Epithelial cell of esophagus (primary cell): ENCODE measurements around the gene SMC4.

Source experiments
- DNase-seq: peaks from one replicate; pipeline ENCODE4 v3.0.0; 2010; ENCODE audit warnings: low read depth
- H3K4me3 ChIP-seq: 2 replicates; pipeline ENCODE4 v1.5.1; 2011; ENCODE audit warnings: mild to moderate bottlenecking, low read length, control low read depth
- CTCF ChIP-seq: IDR thresholded peaks from 2 replicates; pipeline ENCODE4 v1.5.1; 2011; ENCODE audit warnings: low read depth, mild to moderate bottlenecking, low read length, control low read depth, inconsistent platforms; ENCODE audit not compliant: insufficient read depth; ENCODE audit errors: missing control alignments

Gene SMC4

DNA sequence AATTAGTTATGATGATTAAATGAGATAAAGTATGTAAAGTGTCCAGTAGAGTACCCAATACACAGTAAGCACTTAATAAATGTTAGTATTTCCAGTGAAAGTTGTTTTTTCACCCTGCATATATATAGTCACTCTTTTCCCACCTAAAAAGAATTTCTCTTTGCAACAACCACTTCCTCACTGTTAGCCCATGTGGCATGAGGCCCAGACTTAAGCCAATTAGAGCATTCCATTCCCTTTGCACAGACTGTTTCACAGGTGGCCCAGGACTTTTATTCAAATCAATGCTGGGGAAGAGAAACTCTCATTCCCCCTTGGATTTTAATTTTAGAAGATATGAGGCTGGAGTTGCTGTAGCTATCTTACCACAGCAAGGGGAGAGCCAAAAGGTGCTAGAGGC, 4.2 kb upstream of the SMC4 start:
- H3K4me3 ChIP-seq: no peak overlapping the region
- no peak for TF ChIP-seq CTCF
- DNase-seq: peak; percentile 35

DNA sequence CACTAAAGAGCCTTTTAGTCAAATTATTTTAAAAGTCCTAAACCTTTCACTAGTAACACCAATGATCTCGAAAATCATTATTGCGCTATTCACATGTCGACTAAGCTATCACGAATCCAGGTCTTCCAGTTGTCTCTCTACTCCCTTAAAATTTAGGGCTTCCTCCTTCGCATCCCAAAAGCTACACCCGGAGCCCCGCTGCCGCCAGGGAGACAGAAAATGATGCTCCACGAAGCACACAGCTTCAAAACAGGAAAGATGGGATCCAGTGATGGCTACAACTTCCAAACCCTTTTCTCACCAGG, 678 bp upstream of the SMC4 start:
- DNase-seq: no peak
- peak; percentile 9 for TF ChIP-seq CTCF
- peak overlapping the region; percentile 98 for H3K4me3 ChIP-seq

- H3K4me3 ChIP-seq: peak overlapping the region; percentile 98
- peak; percentile 54 for DNase-seq
- TF ChIP-seq CTCF: no peak
These were observed 716 bp downstream of the SMC4 start for GRCh38 chr3:160400030-160400701.

DNA sequence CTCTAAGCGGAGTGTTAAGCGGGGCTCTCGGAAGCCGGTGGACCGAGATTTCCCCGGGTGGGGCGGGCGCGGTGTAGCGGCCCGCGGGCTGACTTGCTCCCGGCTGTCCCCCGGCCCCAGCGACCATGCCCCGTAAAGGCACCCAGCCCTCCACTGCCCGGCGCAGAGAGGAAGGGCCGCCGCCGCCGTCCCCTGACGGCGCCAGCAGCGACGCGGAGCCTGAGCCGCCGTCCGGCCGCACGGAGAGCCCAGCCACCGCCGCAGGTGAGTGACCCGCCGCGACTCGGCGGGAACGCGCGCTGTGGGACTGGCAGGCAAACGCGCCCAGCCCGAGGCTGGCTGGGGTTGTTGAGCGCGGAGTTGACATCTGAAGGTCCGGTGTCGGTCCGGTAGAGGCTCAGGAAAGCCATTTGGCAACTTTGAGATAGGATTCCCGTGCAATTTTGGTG, 1.3 kb downstream of the SMC4 start:
- H3K4me3 ChIP-seq: peak overlapping the region; percentile 98
- DNase-seq: peak; percentile 31
- no peak for TF ChIP-seq CTCF

GRCh38 chr3:160401291-160402095, 2.0 kb downstream of the SMC4 start:
- peak; percentile 71 for DNase-seq
- peak overlapping the region; percentile 98 for H3K4me3 ChIP-seq
- no peak for TF ChIP-seq CTCF

DNA sequence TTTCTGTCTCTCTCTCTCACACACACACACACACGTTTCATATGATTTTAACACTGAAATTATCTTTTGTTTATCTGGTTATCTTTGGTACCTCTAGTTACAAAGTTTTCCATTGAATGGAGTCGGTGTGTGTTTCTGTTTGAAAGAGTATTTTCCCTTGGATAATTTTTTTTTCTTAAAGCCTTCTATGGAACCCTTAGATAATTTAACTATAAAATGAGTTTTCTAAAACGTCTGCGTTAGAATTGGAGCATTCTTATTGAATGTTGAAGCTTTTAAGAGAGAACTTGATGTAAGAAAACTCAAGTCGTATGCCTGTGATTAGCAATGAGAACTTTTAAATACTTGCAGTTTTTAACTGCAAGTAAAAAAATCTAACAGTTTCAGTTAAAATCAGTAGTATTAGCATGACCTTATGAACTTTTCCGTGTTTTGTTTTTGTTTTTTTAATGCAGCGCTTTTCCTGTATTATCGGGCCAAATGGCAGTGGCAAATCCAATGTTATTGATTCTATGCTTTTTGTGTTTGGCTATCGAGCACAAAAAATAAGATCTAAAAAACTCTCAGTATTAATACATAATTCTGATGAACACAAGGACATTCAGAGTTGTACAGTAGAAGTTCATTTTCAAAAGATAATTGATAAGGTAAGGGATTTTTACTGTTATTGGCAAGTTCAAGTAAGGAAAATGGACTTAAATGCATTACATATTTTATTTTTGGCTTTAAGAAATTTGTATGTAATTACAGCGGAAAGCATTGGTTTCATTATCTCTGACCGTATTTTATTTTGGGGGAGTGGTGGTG, 3.0 kb downstream of the SMC4 start:
- peak; percentile 4 for DNase-seq
- H3K4me3 ChIP-seq: peak overlapping the region; percentile 98
- no peak for TF ChIP-seq CTCF
